ENCODE results near the gene PLD3. TPM values are rescaled to one million over a fixed set of nuclear protein-coding genes. Genes with fewer than 3 reads are reported as not detected.

PLD3 gene
- total RNA-seq, 2 experiments from 2014 or later, result 109 to 114 TPM

DNA sequence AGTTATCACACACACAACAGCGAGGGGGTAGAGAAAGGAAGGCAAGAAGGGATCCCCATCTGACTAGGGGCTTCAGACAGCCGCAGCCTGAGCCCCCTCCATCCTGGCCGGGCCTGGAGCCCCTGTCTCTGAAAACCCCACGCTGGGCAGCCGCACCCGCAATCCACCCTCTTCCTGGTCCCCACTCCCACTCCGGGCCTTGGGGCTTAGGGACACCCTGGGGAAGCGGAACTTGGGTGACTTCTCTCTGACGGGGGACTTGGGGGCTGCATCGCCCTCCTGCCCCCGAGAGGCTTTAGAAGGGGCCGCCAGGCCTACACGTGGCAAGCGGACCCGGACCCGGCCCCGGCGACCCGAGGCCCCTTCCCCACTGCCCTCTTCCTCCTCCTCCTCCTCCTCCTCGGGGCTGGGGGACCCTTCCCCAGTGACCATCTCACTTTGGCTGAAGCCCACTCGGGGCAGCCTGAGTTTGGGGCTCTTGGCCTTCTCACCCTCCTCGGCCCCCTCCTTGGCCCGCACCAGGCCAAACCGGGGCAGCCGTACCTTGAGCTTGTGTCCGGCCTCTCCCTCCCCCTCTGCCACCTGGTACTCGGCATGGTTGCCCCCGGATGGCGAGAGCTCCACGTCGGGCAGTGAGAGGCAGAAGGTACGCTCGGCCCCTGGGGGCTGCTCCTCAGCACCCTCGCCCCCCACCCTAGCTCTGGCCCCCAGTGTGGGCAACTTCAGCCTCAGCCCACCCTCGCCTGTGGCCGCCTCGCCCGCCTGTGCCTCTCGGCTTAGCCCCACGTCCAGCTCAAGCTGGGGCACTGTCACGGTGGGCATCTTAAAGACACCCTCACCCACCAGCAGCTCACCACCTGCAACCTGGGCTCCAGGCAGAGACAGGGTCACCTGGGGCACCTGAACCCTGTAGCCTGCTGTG lies 45.7 kb downstream of the PLD3 start:
- no peak overlapping the region for H3K27ac ChIP-seq (ENCODE audit: low read depth, low read length, poor library complexity, severe bottlenecking)
- no peak for DNase-seq (ENCODE audit: low spot score)
- H3K36me3 ChIP-seq (ENCODE audit: insufficient read depth, low read length), result no peaks in the 10 kb centered on the region
- no peaks in the 10 kb centered on the region for H3K79me2 ChIP-seq (ENCODE audit: insufficient read depth, low read depth, low read length)
- TF ChIP-seq, protein P1, sequence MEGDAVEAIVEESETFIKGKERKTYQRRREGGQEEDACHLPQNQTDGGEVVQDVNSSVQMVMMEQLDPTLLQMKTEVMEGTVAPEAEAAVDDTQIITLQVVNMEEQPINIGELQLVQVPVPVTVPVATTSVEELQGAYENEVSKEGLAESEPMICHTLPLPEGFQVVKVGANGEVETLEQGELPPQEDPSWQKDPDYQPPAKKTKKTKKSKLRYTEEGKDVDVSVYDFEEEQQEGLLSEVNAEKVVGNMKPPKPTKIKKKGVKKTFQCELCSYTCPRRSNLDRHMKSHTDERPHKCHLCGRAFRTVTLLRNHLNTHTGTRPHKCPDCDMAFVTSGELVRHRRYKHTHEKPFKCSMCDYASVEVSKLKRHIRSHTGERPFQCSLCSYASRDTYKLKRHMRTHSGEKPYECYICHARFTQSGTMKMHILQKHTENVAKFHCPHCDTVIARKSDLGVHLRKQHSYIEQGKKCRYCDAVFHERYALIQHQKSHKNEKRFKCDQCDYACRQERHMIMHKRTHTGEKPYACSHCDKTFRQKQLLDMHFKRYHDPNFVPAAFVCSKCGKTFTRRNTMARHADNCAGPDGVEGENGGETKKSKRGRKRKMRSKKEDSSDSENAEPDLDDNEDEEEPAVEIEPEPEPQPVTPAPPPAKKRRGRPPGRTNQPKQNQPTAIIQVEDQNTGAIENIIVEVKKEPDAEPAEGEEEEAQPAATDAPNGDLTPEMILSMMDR (conservative IDR thresholded peaks at IDR 0.05; ENCODE audit: low read length), result no peak
- TF ChIP-seq EZH2phosphoT487 (IDR thresholded peaks at IDR 0.05; ENCODE audit: borderline replicate concordance, low read depth, low read length), result no peak
- POLR2A ChIA-PET, result no interaction called here
- H3K9me2 ChIP-seq (ENCODE audit: insufficient read depth, low read length), result no peaks in the 10 kb centered on the region
- intact Hi-C loops (cut with micrococcal nuclease; ENCODE audit: unreplicated experiment), result loop anchor here (1.0 kb wide), 1 partner anchor 50 kb away; the partner anchor contains the start of gene SERTAD3
- no peak overlapping the region for H3K4me2 ChIP-seq (ENCODE audit: low read length)
- CTCF ChIA-PET (ENCODE audit: unreplicated experiment), result no interaction called here
- no peak overlapping the region for H3K4me3 ChIP-seq (ENCODE audit: low read depth, low read length, poor library complexity, severe bottlenecking)
- peaks cover 5% of the 10 kb centered on the region for H3K4me1 ChIP-seq (ENCODE audit: insufficient read depth, low read length, poor library complexity, severe bottlenecking)
- H2AFZ ChIP-seq (ENCODE audit: low read length), result no peak overlapping the region
- no peaks in the 10 kb centered on the region for H4K20me1 ChIP-seq (ENCODE audit: insufficient read depth, low read length)
- no peaks in the 10 kb centered on the region for H3K9me3 ChIP-seq (ENCODE audit: low read length)
- BruUV-seq (replicated peaks), result no TSS peak

GRCh38 chr19:40394816-40395210 lies 46.3 kb downstream of the PLD3 start:
- no TSS peak for BruUV-seq (replicated peaks)
- Histone ChIP-seq H3K27ac (ENCODE audit: low read depth, low read length, poor library complexity, severe bottlenecking) (no peak overlapping the region), H3K4me3 (ENCODE audit: low read depth, low read length, poor library complexity, severe bottlenecking) (no peak overlapping the region), H3K9me2 (ENCODE audit: insufficient read depth, low read length) (no peaks in the 10 kb centered on the region), H3K36me3 (ENCODE audit: insufficient read depth, low read length) (no peaks in the 10 kb centered on the region), H3K79me2 (ENCODE audit: insufficient read depth, low read depth, low read length) (no peaks in the 10 kb centered on the region), H3K4me2 (ENCODE audit: low read length) (no peak overlapping the region), H4K20me1 (ENCODE audit: insufficient read depth, low read length) (no peaks in the 10 kb centered on the region), H3K9me3 (ENCODE audit: low read length) (no peaks in the 10 kb centered on the region), H2AFZ (ENCODE audit: low read length) (no peak overlapping the region), H3K4me1 (ENCODE audit: insufficient read depth, low read length, poor library complexity, severe bottlenecking) (peaks cover 5% of the 10 kb centered on the region)
- CTCF ChIA-PET (ENCODE audit: unreplicated experiment), result no interaction called here
- DNase-seq (ENCODE audit: low spot score), result no peak
- TF ChIP-seq EZH2phosphoT487 (IDR thresholded peaks at IDR 0.05; ENCODE audit: borderline replicate concordance, low read depth, low read length), result no peak
- TF ChIP-seq, protein P1 (conservative IDR thresholded peaks at IDR 0.05; ENCODE audit: low read length), result no peak
- POLR2A ChIA-PET, result no interaction called here
- intact Hi-C loops (cut with micrococcal nuclease; ENCODE audit: unreplicated experiment), result no loop called here

GRCh38 chr19:40395956-40396355 lies 47.5 kb downstream of the PLD3 start:
- Histone ChIP-seq H3K27ac (ENCODE audit: low read depth, low read length, poor library complexity, severe bottlenecking) (no peak overlapping the region), H3K4me2 (ENCODE audit: low read length) (no peak overlapping the region), H3K9me3 (ENCODE audit: low read length) (no peaks in the 10 kb centered on the region), H3K79me2 (ENCODE audit: insufficient read depth, low read depth, low read length) (no peaks in the 10 kb centered on the region), H3K4me3 (ENCODE audit: low read depth, low read length, poor library complexity, severe bottlenecking) (no peak overlapping the region), H3K9me2 (ENCODE audit: insufficient read depth, low read length) (no peaks in the 10 kb centered on the region), H2AFZ (ENCODE audit: low read length) (no peak overlapping the region), H4K20me1 (ENCODE audit: insufficient read depth, low read length) (no peaks in the 10 kb centered on the region), H3K36me3 (ENCODE audit: insufficient read depth, low read length) (no peaks in the 10 kb centered on the region), H3K4me1 (ENCODE audit: insufficient read depth, low read length, poor library complexity, severe bottlenecking) (peaks cover 5% of the 10 kb centered on the region)
- ChIA-PET POLR2A (no interaction called here), CTCF (ENCODE audit: unreplicated experiment) (no interaction called here)
- TF ChIP-seq, protein P1 (conservative IDR thresholded peaks at IDR 0.05; ENCODE audit: low read length), result no peak
- TF ChIP-seq EZH2phosphoT487 (IDR thresholded peaks at IDR 0.05; ENCODE audit: borderline replicate concordance, low read depth, low read length), result no peak
- no peak for DNase-seq (ENCODE audit: low spot score)
- BruUV-seq (replicated peaks), result no TSS peak
- intact Hi-C loops (cut with micrococcal nuclease; ENCODE audit: unreplicated experiment), result no loop called here
